HG03342 (cell line): ENCODE data around the gene PALMD.

Experiments
- ATAC-seq: cut with Tn5 transposase; IDR thresholded peaks from one replicate; pipeline ENCODE4 v1.9.1; 2021; ENCODE audit warnings: mild to moderate bottlenecking, moderate library complexity; ENCODE audit not compliant: unreplicated experiment

Gene PALMD

DNA sequence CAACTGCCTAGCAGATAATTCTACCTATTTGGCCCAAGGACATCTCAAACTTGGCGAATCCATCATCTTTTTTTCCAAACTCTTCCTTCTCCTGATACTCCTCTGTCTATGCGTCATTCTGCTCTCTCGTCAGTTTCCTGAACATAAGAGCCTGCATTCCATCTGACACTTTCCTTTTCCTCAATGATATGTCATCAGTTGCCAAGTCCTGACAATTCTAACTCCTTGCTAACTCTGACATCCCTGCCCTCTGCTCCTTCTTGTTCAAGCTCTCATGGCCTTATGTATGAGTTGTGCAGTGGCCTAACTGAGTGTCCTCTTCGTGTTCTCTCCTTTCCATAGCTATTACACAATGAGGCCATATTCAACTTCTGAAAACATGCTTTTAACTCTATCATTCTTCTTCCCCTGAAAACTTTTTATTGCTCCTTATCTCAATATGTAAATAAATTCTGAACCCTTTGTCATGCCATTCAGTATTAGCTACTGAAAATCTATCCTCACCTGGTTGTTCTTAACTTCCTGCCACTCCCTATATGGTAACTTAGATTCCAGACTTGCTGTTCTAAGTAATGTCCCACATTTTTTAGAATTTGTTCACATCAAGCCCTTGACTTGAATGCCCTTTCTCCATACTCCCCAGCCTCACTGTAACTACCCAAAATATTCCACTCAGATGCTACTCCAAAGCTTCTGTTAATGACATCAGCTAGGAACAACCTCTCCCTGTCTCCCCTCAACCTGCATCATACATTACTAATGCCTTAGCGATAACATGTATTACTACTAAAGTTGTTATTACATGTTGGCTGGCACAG is 11.5 kb downstream of the PALMD start:
- no peak for ATAC-seq

DNA sequence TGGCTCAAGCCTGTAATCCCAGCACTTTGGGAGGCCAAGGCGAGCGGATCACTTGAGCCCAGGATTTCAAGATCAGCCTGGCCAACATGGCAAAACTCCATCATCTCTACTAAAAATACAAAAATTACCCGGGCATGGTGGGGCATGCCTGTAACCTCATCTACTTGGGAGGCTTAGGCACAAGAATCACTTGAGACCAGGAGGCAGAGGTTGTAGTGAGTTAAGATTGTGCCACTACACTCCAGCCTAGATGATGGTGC is 12.0 kb downstream of the PALMD start:
- no peak for ATAC-seq

GRCh38 chr1:99659755-99660210 is 13.9 kb downstream of the PALMD start:
- ATAC-seq = no peak

- no peak for ATAC-seq
Observed at GRCh38 chr1:99660496-99660895, 14.6 kb downstream of the PALMD start.

DNA sequence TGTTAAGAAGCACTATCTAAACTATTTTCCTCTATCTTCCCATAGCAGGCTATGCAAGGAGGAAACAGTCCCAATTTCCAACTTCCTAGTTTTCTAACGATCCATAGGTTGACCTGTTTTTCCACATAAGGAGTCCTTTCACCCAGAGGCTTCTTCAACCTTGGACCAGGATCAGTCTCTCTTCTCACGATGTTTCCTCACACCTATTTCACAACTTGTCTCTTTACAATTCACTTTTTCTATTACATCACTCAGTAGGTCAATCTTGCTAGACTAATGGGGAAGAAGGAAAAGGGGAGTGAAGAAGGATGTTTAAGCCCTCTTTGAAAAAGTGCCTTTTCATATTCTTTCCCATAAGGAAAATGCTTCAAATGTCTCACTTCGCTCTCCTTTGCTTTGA is 15.9 kb downstream of the PALMD start:
- no peak for ATAC-seq

DNA sequence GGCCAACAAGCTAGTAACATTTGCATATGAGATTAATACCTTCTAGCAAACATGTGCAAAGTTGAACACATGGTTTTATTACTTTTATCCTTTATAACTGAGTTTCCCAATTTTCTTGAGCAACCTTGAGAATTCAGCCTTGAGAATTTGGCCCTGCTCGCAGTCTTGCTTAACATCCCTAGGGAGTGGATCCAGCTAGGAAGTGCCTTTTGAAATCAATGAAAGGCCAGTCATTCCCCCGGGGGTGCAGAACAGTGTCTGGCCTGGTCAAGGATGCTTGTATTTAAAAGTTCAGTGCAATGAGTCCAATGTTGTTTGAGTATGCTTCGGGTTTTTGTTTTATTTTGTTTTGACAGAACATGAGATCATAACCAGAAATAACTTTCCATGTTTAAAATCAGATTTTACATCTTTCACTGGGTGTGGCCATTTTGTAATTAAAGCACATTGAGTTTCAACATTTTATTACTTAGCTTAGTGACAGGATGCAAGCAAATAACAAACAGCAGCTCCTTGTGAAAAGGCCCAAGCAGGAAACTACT is 16.7 kb downstream of the PALMD start:
- no peak for ATAC-seq

DNA sequence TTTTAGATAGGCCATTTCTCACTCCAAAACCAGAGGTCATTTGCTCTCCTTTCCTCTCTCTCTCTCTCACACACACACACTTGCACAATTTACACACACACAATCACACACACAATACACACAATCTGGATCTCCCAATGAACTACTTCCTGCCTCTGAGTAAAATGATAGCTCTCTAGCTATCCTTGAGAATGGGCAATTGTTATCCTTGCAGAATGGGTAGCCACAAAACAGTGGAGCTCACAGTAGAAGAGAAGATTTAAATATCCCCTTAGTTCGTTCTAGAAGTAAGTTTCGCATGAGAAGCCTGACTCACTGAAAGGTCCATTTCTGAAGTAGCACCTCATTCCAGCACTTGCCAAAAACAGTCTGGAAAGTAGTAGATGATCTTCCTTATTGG is 17.6 kb downstream of the PALMD start:
- ATAC-seq = no peak

DNA sequence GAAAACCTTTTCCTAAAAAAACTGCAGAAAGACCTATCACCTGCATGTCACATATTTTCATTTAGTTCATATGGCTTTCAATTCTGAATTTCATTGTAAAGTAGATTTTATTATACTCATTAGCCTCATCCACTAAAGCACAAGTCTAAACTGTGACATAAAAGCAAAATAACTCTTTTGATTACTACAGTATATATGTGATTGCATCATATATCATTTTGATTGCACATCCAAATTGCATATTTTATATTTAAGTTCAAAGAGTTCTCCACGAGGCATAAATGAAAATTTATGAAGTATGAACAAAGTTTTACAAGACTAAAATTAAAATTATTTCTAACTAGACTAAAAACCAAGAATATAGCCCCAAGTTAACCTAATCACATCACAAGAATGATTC is 19.3 kb downstream of the PALMD start:
- ATAC-seq = no peak

DNA sequence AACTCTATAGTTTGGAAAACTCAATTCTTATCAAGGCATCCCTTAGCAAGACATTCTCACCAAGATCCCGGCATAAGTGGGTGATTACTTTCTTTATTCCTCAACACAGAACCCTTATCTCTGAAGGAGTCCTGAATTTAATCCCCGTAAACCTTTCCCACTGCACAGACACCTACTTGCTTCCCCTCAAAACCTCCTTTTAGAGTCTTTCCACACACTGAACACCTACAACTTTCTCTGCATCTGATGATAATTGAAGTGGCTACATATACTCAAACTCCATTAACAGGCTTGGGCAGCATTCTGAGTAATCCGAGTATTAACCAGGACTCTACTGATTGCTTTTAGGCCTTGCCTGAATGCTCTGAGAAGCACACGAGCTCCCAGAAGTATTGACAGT is 23.5 kb downstream of the PALMD start:
- ATAC-seq = no peak

GRCh38 chr1:99669821-99670220 is 23.9 kb downstream of the PALMD start:
- ATAC-seq = no peak

DNA sequence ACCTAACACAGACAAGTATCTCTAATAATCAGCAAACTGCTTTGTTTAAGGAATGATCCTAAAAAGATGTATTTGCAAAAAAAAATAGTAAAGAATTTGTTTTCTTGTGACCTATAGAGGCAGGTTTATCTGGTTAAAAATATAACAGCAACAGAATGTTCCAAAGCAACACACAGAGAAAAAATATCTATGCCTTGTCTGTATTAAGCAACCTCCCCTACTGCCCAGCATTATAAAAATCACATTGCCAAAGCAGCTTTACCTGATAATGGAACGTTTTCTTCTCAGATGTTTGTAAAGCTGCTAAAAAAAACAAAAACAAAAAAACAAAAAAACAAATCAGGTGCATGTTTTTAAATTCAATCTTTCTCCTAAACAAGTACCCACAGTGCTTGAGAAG is 24.7 kb downstream of the PALMD start:
- no peak for ATAC-seq

DNA sequence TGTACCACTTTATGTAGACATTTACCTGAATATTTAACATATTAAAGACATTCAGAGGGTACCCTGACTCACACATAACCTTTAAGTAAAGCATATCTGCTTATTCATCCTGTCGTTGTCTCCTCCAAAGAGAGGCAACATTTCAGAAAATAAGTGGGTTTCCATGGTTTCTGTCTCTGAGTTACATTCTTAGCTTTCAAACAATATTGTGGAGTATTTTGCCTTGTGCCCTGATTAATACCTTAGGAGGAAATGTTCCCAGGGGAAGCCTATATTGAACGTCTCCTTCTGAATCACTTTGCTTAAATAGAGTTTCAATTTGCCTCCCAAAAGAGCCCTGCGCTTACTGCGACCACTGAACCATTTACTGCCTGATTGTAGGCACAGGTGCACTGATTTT is 26.1 kb downstream of the PALMD start:
- no peak for ATAC-seq

- no peak for ATAC-seq
Observed at GRCh38 chr1:99672530-99673213, 26.8 kb downstream of the PALMD start.

GRCh38 chr1:99673315-99673714 is 27.4 kb downstream of the PALMD start:
- no peak for ATAC-seq

DNA sequence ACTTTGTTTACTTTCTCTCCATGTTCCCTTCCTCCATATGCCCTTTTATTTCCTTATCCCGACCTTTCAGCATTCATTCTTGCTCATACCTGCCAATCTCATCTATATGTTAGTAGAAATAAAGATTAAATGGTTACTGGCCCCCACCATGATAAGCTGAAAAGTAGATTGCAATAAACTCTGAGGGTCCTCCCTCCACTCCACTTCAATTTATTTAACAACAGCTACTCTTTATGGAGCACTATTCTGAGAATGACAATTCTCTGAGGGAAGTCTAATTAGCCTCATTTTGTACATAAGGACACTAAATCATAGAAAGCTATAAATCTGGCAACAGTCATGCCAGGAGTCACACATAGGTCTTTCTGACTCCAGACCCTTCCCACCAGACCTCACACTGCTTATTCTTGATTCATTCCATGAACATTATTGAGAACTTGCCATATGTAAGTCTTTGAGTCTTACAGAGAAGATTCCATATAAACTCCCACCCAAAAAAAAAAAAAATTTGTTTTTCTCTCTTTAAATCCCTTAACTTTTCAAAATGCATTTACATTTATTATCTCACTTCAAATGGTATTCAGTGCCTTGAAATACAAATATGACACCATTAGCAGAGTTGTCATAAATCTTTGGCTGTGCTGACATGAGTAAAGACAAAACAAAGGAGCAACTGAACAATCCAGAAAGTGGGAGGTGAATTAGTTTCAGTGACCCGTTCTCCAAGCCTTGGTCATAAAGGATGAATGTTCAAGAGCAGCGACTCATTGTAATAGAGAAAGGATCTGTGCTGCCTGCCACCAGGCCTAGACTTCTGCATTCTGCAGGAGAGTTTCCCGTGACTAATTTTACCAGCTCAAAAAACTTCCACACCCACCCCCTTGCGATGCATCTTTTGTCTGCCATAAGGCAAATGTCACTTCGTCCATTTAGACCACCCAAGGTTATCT is 28.5 kb downstream of the PALMD start:
- no peak for ATAC-seq

DNA sequence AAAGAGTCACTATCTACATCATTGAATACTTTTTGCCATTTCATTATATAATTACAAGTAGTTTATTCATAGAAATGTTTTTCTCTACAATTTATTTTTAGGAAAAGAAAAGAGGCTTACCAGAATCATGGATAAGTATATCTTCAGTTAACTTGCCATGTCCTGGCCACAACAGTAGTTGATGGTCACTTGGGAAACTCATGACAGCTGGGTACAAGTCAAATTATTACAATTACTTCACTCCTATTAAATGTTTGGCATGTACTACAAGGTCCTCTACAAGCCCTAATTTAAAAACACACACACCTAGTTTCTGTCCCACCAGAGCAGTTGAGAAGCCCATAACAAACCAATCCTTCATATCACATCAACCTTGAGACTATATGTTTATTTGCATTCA is 29.4 kb downstream of the PALMD start:
- ATAC-seq = no peak

- no peak for ATAC-seq
Observed at GRCh38 chr1:99675994-99676393, 30.1 kb downstream of the PALMD start.

DNA sequence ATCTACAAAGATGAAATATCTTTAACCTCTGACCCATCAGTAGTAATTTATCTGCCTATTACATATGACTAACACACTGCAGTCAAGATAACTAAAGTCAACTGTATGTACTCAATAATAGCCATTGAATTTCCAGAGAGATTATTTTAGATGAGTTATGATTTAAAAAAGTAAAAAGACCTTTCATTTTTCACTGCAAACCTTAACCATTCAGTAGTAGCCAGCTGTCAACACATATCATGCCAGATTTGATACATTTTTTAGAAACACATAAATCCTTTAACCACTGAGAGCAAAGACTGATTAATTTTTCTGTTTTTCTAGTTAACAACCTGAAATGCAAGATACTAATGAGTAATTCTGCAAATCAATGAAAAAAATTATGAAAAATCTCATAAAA is 31.0 kb downstream of the PALMD start:
- ATAC-seq = no peak

GRCh38 chr1:99677416-99677815 is 31.5 kb downstream of the PALMD start:
- ATAC-seq = no peak

DNA sequence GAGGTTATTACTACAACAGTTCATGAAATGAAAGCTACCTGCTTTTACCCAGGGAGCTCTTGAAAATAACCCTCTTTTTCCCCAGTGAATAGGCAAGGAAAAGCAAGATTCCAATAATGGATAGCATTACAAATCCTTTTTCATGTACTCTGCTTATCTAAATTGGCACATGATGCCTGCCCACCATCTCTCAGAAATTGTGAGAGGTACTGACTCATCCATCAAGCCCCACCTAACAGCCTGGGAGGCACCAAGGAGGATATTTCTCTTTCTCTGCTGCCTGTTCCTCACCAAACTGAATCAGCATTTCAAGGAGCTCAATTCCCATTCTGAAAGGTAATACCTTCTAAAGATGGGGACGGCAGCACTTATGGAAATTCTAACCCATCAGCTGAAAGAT is 34.4 kb downstream of the PALMD start:
- ATAC-seq = no peak

- no peak for ATAC-seq
Observed at GRCh38 chr1:99681583-99681982, 35.7 kb downstream of the PALMD start.
